HCT116 (cell line): ENCODE measurements around the gene MSH2. TPM values are rescaled to one million over a fixed set of nuclear protein-coding genes. Genes with fewer than 3 reads are reported as not detected.

Experiments
- ATAC-seq: fragments of 200-7000 bp; cut with Tn5 transposase; 2 replicates; pipeline ENCODE4 v1.9.1; 2020; ENCODE audit warnings: mild to moderate bottlenecking, moderate library complexity
- BruUV-seq: library from RNA; stranded (reverse); fragments of 400-500 nt; replicated peaks from 2 replicates; lab custom pipeline; 2021; lab: Mats Ljungman, UMichigan
- CTCF ChIA-PET: fragments of 300-600 bp; sonication (Branson Sonifier 250); formaldehyde crosslinking; loops from one replicate; lab custom pipeline; 2021; ENCODE audit warnings: antibody characterized with exemption; lab: Charles Lee
- POLR2A ChIA-PET: fragments of 300-600, 350-600 bp; sonication (Branson Sonifier 250); formaldehyde crosslinking; loops from one replicate; lab custom pipeline; 2021; ENCODE audit warnings: antibody characterized with exemption; lab: Charles Lee
- RAD21 ChIA-PET, 2 experiments: fragments of 300-600 bp; sonication (Branson Sonifier 250); formaldehyde crosslinking; loops; one replicate each; lab custom pipeline; 2023; ENCODE audit warnings: low total read pairs in 2 of 2; ENCODE audit not compliant: uncharacterized antibody in 2 of 2, unreplicated experiment in 2 of 2, low non-redundant PET in 1 of 2; lab: Charles Lee
- DNase-seq: peaks from one replicate; pipeline ENCODE4 v3.0.0-alpha.2; 2010; ENCODE audit warnings: low read depth, low spot score
- H2AFZ ChIP-seq: fragments of 200-600 bp; shearing (Covaris generic), sonication (generic); 2 replicates; pipeline ENCODE4 v1.6.1; 2017; ENCODE audit warnings: low read depth, mixed run types, mixed read lengths, antibody characterized with exemption, low read length; ENCODE audit not compliant: poor library complexity, severe bottlenecking
- H3K27ac ChIP-seq: 2 replicates; pipeline ENCODE4 v1.5.1; 2012; ENCODE audit warnings: low read depth, low read length
- H3K27me3 ChIP-seq: fragments of 200-600 bp; sonication (generic); 2 replicates; pipeline ENCODE4 v1.6.1; 2016; ENCODE audit warnings: mixed run types, low read length, mixed read lengths; ENCODE audit not compliant: insufficient read depth
- H3K36me3 ChIP-seq, 2 experiments: fragments of 200-500 bp in 1 of 2; fragments of 200-600 bp in 1 of 2; sonication (Bioruptor generic) in 1 of 2; sonication (generic) in 1 of 2; 2 replicates each; pipeline versions ENCODE4 v1.5.1 to v1.6.1; 2014 to 2016; ENCODE audit warnings: low read length in 2 of 2, inconsistent platforms in 1 of 2, mixed read lengths in 1 of 2, mixed run types in 1 of 2; ENCODE audit not compliant: insufficient read depth in 2 of 2, control insufficient read depth in 1 of 2
- H3K4me1 ChIP-seq, 2 experiments: fragments of 200-600 bp in 1 of 2; sonication (generic) in 1 of 2; 2 replicates each; pipeline versions ENCODE4 v1.5.1 to v1.6.1; 2012 to 2017; ENCODE audit warnings: low read length in 2 of 2, inconsistent platforms in 1 of 2, mild to moderate bottlenecking in 1 of 2, mixed read lengths in 1 of 2, mixed run types in 1 of 2, moderate library complexity in 1 of 2; ENCODE audit not compliant: insufficient read depth in 2 of 2, control insufficient read depth in 1 of 2
- H3K4me2 ChIP-seq: fragments of 200-600 bp; sonication (generic); 2 replicates; pipeline ENCODE4 v1.6.1; 2017; ENCODE audit warnings: mixed run types, low read length, mixed read lengths
- H3K4me3 ChIP-seq, 2 experiments: fragments of 200-600 bp in 1 of 2; sonication (generic) in 1 of 2; replicated peaks in 1 of 2; 2 replicates each; pipeline ENCODE4 v1.5.1; 2011 to 2016; ENCODE audit warnings: low read length in 2 of 2, control low read depth in 1 of 2, low read depth in 1 of 2, mild to moderate bottlenecking in 1 of 2, mixed read lengths in 1 of 2, mixed run types in 1 of 2
- H3K79me2 ChIP-seq: fragments of 200-600 bp; sonication (generic); 2 replicates; pipeline ENCODE4 v1.6.1; 2017; ENCODE audit warnings: mild to moderate bottlenecking, mixed run types, low read length, moderate library complexity, mixed read lengths; ENCODE audit not compliant: insufficient read depth
- H3K9ac ChIP-seq: fragments of 200-600 bp; sonication (generic); 2 replicates; pipeline ENCODE4 v1.6.1; 2016; ENCODE audit warnings: low read length, mixed read lengths
- H3K9me2 ChIP-seq: fragments of 200-600 bp; sonication (generic), shearing (Covaris generic); 2 replicates; pipeline ENCODE4 v1.6.1; 2017; ENCODE audit warnings: mixed run types, mild to moderate bottlenecking, moderate library complexity; ENCODE audit not compliant: insufficient read depth
- H3K9me3 ChIP-seq, 2 experiments: fragments of 200-500 bp in 1 of 2; fragments of 200-600 bp in 1 of 2; sonication (Bioruptor generic) in 1 of 2; sonication (generic) in 1 of 2; 2 replicates each; pipeline ENCODE4 v1.6.1; 2014 to 2017; ENCODE audit warnings: low read length in 2 of 2, mixed read lengths in 2 of 2, inconsistent platforms in 1 of 2, low read depth in 1 of 2, mild to moderate bottlenecking in 1 of 2, mixed run types in 1 of 2, moderate library complexity in 1 of 2; ENCODE audit not compliant: control insufficient read depth in 1 of 2, insufficient read depth in 1 of 2
- H4K20me1 ChIP-seq: fragments of 200-600 bp; sonication (generic), shearing (Covaris generic); 2 replicates; pipeline ENCODE4 v1.6.1; 2017; ENCODE audit warnings: mixed run types, mild to moderate bottlenecking, moderate library complexity; ENCODE audit not compliant: insufficient read depth
- ATF3 ChIP-seq: IDR thresholded peaks from 2 replicates; pipeline ENCODE4 v1.6.1; 2012
- CEBPB ChIP-seq: IDR thresholded peaks from 2 replicates; pipeline ENCODE4 v1.6.1; 2012; ENCODE audit warnings: low read depth
- EGR1 ChIP-seq: IDR thresholded peaks from 2 replicates; pipeline ENCODE4 v1.6.1; 2012; ENCODE audit warnings: low read depth
- ELF1 ChIP-seq: IDR thresholded peaks from 2 replicates; pipeline ENCODE4 v1.6.1; 2012; ENCODE audit warnings: low read depth, borderline replicate concordance
- EZH2 ChIP-seq: fragments of 200-600 bp; sonication (generic); IDR thresholded peaks from 2 replicates; pipeline ENCODE4 v1.6.1; 2017; ENCODE audit warnings: antibody characterized with exemption, mixed run types
- EZH2phosphoT487 ChIP-seq: fragments of 200-600 bp; IDR thresholded peaks from 2 replicates; pipeline ENCODE4 v1.6.1; 2018; ENCODE audit warnings: antibody characterized with exemption, borderline replicate concordance
- FOSL1 ChIP-seq: IDR thresholded peaks from 2 replicates; pipeline ENCODE4 v1.6.1; 2012; ENCODE audit warnings: low read depth
- JUND ChIP-seq: IDR thresholded peaks from 2 replicates; pipeline ENCODE4 v1.6.1; 2012
- MAX ChIP-seq: IDR thresholded peaks from 2 replicates; pipeline ENCODE4 v1.6.1; 2012
- POLR2A ChIP-seq: IDR thresholded peaks from 2 replicates; pipeline ENCODE4 v1.7.0; 2011; ENCODE audit warnings: borderline replicate concordance; ENCODE audit not compliant: insufficient read depth, insufficient read length; ENCODE audit errors: extremely low read depth
- REST ChIP-seq: IDR thresholded peaks from 2 replicates; pipeline ENCODE4 v1.6.1; 2012; ENCODE audit warnings: low read depth
- SIN3A ChIP-seq: IDR thresholded peaks from 2 replicates; pipeline ENCODE4 v1.6.1; 2012; ENCODE audit warnings: low read depth
- SP1 ChIP-seq: IDR thresholded peaks from 2 replicates; pipeline ENCODE4 v1.6.1; 2012; ENCODE audit warnings: low read depth
- SRF ChIP-seq: IDR thresholded peaks from 2 replicates; pipeline ENCODE4 v1.6.1; 2012; ENCODE audit warnings: low read depth
- TCF7L2 ChIP-seq: IDR thresholded peaks from 2 replicates; pipeline ENCODE4 v1.7.0; 2011; ENCODE audit warnings: borderline replicate concordance, inconsistent platforms; ENCODE audit not compliant: insufficient read depth, insufficient read length; ENCODE audit errors: extremely low read depth
- YY1 ChIP-seq: IDR thresholded peaks from 2 replicates; pipeline ENCODE4 v1.6.1; 2011; ENCODE audit warnings: low read length, low read depth, moderate library complexity, mild to moderate bottlenecking; ENCODE audit not compliant: insufficient replicate concordance; ENCODE audit errors: extremely low read depth
- ZFX ChIP-seq: fragments of 450-650 bp; IDR thresholded peaks from 2 replicates; pipeline ENCODE4 v1.6.1; 2017
- ZNF274 ChIP-seq: fragments of 200-500 bp; sonication (Bioruptor generic); IDR thresholded peaks from 2 replicates; pipeline ENCODE4 v1.6.1; 2014; ENCODE audit warnings: mild to moderate bottlenecking, low read depth, low read length, inconsistent platforms
- intact Hi-C: fragments of 100-400 bp; cut with micrococcal nuclease; formaldehyde crosslinking; loops from 2 replicates; pipeline ENCODE4 v1.10.0; 2022
- total RNA-seq: library from RNA; stranded (reverse); gene quantifications from one replicate; pipeline ENCODE4 v1.2.1, GENCODE V29; 2021; ENCODE audit not compliant: unreplicated experiment

MSH2 gene
- total RNA-seq, 1 experiment from 2014 or later = 54.9 TPM

- ChIA-PET RAD21 (no interaction called here), CTCF (no interaction called here), POLR2A (no interaction called here)
- no peak for ATAC-seq
- H3K27ac ChIP-seq = no peak overlapping the region
- H3K9ac ChIP-seq = no peak overlapping the region
- no TSS peak for BruUV-seq
- no peaks in the 10 kb centered on the region for H3K79me2 ChIP-seq
- H3K27me3 ChIP-seq = no peaks in the 10 kb centered on the region
- no peak for DNase-seq
- no peak overlapping the region for H2AFZ ChIP-seq
- intact Hi-C loops = no loop called here
- no peak overlapping the region for H3K4me2 ChIP-seq
- peaks cover 37 to 55% of the 10 kb centered on the region in 2 experiments for H3K4me1 ChIP-seq
- H3K9me3 ChIP-seq = no peaks in the 10 kb centered on the region
- no peak overlapping the region for H3K4me3 ChIP-seq
- no peaks in the 10 kb centered on the region for H3K36me3 ChIP-seq
- no peaks in the 10 kb centered on the region for H3K9me2 ChIP-seq
- TF ChIP-seq EGR1 (no peak), ATF3 (no peak), ZNF274 (no peak), JUND (no peak), SP1 (no peak), EZH2 (no peak), EZH2phosphoT487 (no peak), SRF (no peak), POLR2A (no peak), TCF7L2 (no peak), ZFX (no peak), ELF1 (no peak), FOSL1 (no peak), SIN3A (no peak), CEBPB (no peak), YY1 (no peak), MAX (no peak), REST (no peak)
- H4K20me1 ChIP-seq = no peaks in the 10 kb centered on the region
These were observed 43.5 kb upstream of the MSH2 start for GRCh38 chr2:47359375-47359868.
